ENCODE measurements around the gene TCF12. TPM values are rescaled to one million over a fixed set of nuclear protein-coding genes. Genes with fewer than 3 reads are reported as not detected.
A peak's percentile ranks its signal among the peaks of the same experiment; 100 is the strongest.

Gene TCF12
- total RNA-seq, 8 experiments from 2014 or later = 34.7 to 177 (median 99.7) TPM

GRCh38 chr15:57333487-57333886 is 415.0 kb downstream of the TCF12 start:
- WGBS, 10 experiments = 22 to 93% (median 73%) methylated on average over 1 to 4 of the region's 4 CpGs; no CpG with 5 or more reads in 4 of the 10 experiments
- H3K4me1 ChIP-seq (replicated peaks in 1 of 2) = no peaks in the 10 kb centered on the region
- no peak overlapping the region for H3K27ac ChIP-seq
- ATAC-seq (replicated peaks in 6 of 8) = peak in 1 of 8 experiments; percentile 6
- in situ Hi-C loops (cut with MboI; ENCODE audit: low pct_unique_long_range_greater_than_20kb in 2 of 9, low sequenced_read_pairs in 9 of 9, unreplicated experiment in 9 of 9) = loop anchor here in 2 of 9 experiments (25.0 kb wide), 1 partner anchor 204 kb away; no protein-coding TSS in a partner anchor
- H3K4me3 ChIP-seq = no peak overlapping the region

- Histone ChIP-seq H3K4me1 (replicated peaks in 1 of 2) (no peaks in the 10 kb centered on the region), H3K4me3 (no peak overlapping the region), H3K27ac (no peak overlapping the region)
- 47 to 100% (median 74%) methylated on average over 2 to 7 of the region's 12 CpGs; no CpG with 5 or more reads in 4 of the 10 experiments for WGBS, 10 experiments
- peak; percentile 11 to 61 (median 36) for ATAC-seq (replicated peaks in 6 of 8)
- in situ Hi-C loops (cut with MboI; ENCODE audit: low pct_unique_long_range_greater_than_20kb in 2 of 9, low sequenced_read_pairs in 9 of 9, unreplicated experiment in 9 of 9) = loop anchor here in 2 of 9 experiments (25.0 kb wide), 1 partner anchor 203 kb away; no protein-coding TSS in a partner anchor
Observed at GRCh38 chr15:57334257-57334656, 415.8 kb downstream of the TCF12 start.

DNA sequence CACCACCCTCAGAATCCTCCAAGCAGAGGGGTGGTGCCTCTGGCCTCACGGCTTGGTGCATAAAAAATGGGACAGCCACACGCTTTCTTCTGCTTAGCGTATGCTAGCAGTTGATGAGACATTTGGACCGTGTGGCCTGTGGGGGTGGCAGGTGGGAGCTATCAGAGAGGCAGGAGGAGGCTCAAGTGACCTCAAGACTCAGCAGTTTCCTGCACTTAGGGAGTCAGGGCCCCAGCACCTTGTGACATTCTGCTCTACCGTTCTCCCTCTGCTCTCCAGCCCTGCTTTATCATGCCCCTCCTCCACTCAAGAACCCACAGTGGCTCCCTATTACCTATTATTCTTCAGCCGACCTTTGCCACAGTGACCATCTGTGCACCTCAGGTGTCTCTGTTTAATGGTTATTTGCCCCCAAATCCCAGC is 416.9 kb downstream of the TCF12 start:
- no peaks in the 10 kb centered on the region for H3K4me1 ChIP-seq (replicated peaks in 1 of 2)
- no peak overlapping the region for H3K27ac ChIP-seq
- ATAC-seq (replicated peaks in 6 of 8) = peak in 2 of 8 experiments; percentile 62 to 66
- no peak overlapping the region for H3K4me3 ChIP-seq
- in situ Hi-C loops (cut with MboI; ENCODE audit: low pct_unique_long_range_greater_than_20kb in 2 of 9, low sequenced_read_pairs in 9 of 9, unreplicated experiment in 9 of 9) = loop anchor here in 2 of 9 experiments (25.0 kb wide), 1 partner anchor 202 kb away; no protein-coding TSS in a partner anchor
- WGBS, 10 experiments = 0 to 84% (median 42%) methylated on average over 2 to 5 of the region's 6 CpGs; no CpG with 5 or more reads in 5 of the 10 experiments

DNA sequence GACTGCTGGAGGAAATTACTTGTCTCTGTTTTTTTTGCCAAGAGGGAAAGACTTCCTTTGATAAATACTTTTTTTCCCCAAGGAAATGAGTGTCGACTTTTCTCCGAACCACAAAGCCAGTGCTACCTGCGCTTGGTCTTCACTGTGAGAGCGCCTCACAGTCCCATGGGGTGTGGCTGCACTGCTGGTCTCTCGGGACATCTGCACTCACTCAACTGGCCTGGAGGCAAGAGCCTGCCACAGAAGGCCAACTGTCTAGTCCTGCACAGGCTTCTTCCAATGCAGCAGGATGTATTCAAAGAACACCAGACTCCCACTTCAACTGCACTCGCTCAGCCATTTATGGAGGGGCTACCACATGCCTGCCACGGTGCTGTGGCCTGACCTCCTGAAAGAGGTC is 417.3 kb downstream of the TCF12 start:
- Histone ChIP-seq H3K4me1 (replicated peaks in 1 of 2) (no peaks in the 10 kb centered on the region), H3K27ac (no peak overlapping the region), H3K4me3 (no peak overlapping the region)
- peak in 3 of 8 experiments; percentile 62 to 67 (median 65) for ATAC-seq (replicated peaks in 6 of 8)
- in situ Hi-C loops (cut with MboI; ENCODE audit: low pct_unique_long_range_greater_than_20kb in 2 of 9, low sequenced_read_pairs in 9 of 9, unreplicated experiment in 9 of 9) = loop anchor here in 2 of 9 experiments (25.0 kb wide), 1 partner anchor 202 kb away; no protein-coding TSS in a partner anchor
- 53 to 100% (median 81%) methylated on average over 1 to 6 of the region's 7 CpGs; no CpG with 5 or more reads in 4 of the 10 experiments for WGBS, 10 experiments

DNA sequence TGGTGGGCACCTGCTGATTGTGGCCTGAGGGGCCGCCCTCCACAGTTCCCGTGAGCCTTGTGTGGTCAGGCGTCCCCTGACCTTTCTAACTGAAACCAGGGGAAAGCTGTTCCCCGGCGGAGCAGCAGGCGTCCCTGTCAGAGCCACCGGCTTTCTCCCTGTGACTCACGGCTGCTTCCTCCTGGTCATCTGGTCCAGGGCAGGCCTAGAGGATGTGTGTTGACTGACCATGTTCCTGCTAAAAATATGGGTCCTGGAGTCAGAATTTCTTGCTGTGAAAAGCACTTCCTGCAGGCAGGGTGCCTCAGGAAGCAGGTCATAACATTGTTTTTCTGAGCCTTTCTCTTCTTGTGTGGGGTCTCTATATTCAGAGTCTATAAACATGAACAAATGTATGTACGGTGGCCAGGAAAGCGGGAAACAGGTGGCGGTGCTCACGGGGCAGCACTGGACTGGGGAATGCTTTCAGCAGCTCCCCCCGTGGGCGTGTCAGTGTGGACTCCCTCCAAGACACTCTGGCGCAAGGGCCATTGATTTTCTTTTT is 419.5 kb downstream of the TCF12 start:
- WGBS, 10 experiments = 24 to 92% (median 74%) methylated on average over 2 to 14 of the region's 15 CpGs
- Histone ChIP-seq H3K4me1 (replicated peaks in 1 of 2) (no peaks in the 10 kb centered on the region), H3K4me3 (no peak overlapping the region), H3K27ac (no peak overlapping the region)
- in situ Hi-C loops (cut with MboI; ENCODE audit: low pct_unique_long_range_greater_than_20kb in 2 of 9, low sequenced_read_pairs in 9 of 9, unreplicated experiment in 9 of 9) = loop anchor here in 2 of 9 experiments (25.0 kb wide), 1 partner anchor 199 kb away; no protein-coding TSS in a partner anchor
- peak in 3 of 8 experiments; percentile 9 to 33 (median 9) for ATAC-seq (replicated peaks in 6 of 8)

DNA sequence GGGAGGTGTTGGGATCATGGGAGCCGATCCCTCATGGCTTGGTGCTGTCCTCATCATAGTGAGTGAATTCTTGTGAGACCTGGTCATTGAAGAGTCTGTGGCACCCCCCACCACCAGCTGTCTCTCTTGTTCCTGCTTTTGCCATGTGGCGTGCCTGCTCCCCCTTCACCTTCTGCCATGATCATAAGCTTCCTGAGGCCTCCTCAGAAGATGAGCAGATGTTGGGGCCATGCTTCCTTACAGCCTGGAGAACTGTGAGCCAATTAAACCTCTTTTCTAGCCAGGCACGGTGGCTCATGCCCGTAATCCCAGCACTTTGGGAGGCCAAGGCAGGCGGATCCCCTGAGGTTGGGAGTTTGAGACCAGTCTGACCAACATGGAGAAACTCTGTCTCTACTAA is 420.9 kb downstream of the TCF12 start:
- in situ Hi-C loops (cut with MboI; ENCODE audit: low pct_unique_long_range_greater_than_20kb in 2 of 9, low sequenced_read_pairs in 9 of 9, unreplicated experiment in 9 of 9) = loop anchor here in 2 of 9 experiments (25.0 kb wide), 1 partner anchor 198 kb away; no protein-coding TSS in a partner anchor

More for the DNA sequence above, 420.9 kb downstream of the TCF12 start:
- ATAC-seq (replicated peaks in 6 of 8) = no peak
- WGBS, 10 experiments = 80 to 100% (median 82%) methylated on average over 1 to 3 of the region's 5 CpGs; no CpG with 5 or more reads in 6 of the 10 experiments
- Histone ChIP-seq H3K4me3 (no peak overlapping the region), H3K4me1 (replicated peaks in 1 of 2) (no peaks in the 10 kb centered on the region), H3K27ac (no peak overlapping the region)

Other genes with a start within 250 kb of the TCF12 start
- 10 to 100 TPM; 14.6 to 68.1 (median 34.1) TPM for gene ZNF280D, start 185.1 kb upstream of the TCF12 start, total RNA-seq

Measured in motor neuron (in vitro differentiated cells).